GM12878 (cell line): ENCODE data around the gene SMG6. TPM values are rescaled to one million over a fixed set of nuclear protein-coding genes. Genes with fewer than 3 reads are reported as not detected.

Source experiments
- ATAC-seq: fragments of 200-7000 bp; cut with Tn5 transposase; 3 replicates; pipeline ENCODE4 v1.9.1; 2020; ENCODE audit warnings: mild to moderate bottlenecking, moderate library complexity
- BruUV-seq: library from RNA; stranded (reverse); fragments of 400-500 nt; replicated peaks from 2 replicates; lab custom pipeline; 2021; lab: Mats Ljungman, UMichigan
- CTCF ChIA-PET: fragments of 300-600 bp; sonication (Branson Sonifier 250); formaldehyde crosslinking; extraction: SDS; loops from one replicate; lab custom pipeline; 2021; ENCODE audit warnings: inconsistent platforms; lab: Yijun Ruan, JAX
- POLR2A ChIA-PET: fragments of 350-600 bp; formaldehyde crosslinking; extraction: SDS; loops from one replicate; lab custom pipeline; 2021; ENCODE audit warnings: inconsistent platforms; lab: Charles Lee
- RAD21 ChIA-PET: fragments of 300-600 bp; sonication (Branson Sonifier 250); formaldehyde crosslinking; loops from one replicate; lab custom pipeline; 2023; ENCODE audit warnings: antibody characterized with exemption; ENCODE audit not compliant: unreplicated experiment; lab: Charles Lee
- SMC1A ChIA-PET: fragments of 300-600 bp; sonication (Branson Sonifier 250); formaldehyde crosslinking; loops from one replicate; lab custom pipeline; 2023; ENCODE audit not compliant: unreplicated experiment, uncharacterized antibody; lab: Charles Lee
- DNase-seq: peaks from one replicate; pipeline ENCODE4 v3.0.0-alpha.2; 2011; ENCODE audit warnings: low read depth, low spot score
- FAIRE-seq: peaks from 3 replicates; lab custom pipeline; 2011; peaks lifted over from hg19 to GRCh38; lab: Jason Lieb, UNC
- H2AFZ ChIP-seq: 2 replicates; pipeline ENCODE4 v1.6.0; 2011; ENCODE audit warnings: low read depth, low read length, control low read depth; ENCODE audit not compliant: control insufficient read depth
- H3K27ac ChIP-seq: 2 replicates; pipeline ENCODE4 v1.5.1; 2011; ENCODE audit warnings: control low read depth; ENCODE audit not compliant: control insufficient read depth, insufficient read depth
- H3K27me3 ChIP-seq, 2 experiments: replicated peaks in 1 of 2; 2 replicates each; pipeline versions ENCODE4 v1.6.0 to v1.6.1; 2011; ENCODE audit warnings: low read length in 1 of 2; ENCODE audit not compliant: control insufficient read depth in 2 of 2, insufficient read depth in 2 of 2
- H3K36me3 ChIP-seq, 2 experiments: 2 replicates each; pipeline ENCODE4 v1.5.1; 2011; ENCODE audit warnings: low read length in 1 of 2; ENCODE audit not compliant: control insufficient read depth in 2 of 2, insufficient read depth in 2 of 2
- H3K4me1 ChIP-seq: 2 replicates; pipeline ENCODE4 v1.6.1; 2011; ENCODE audit warnings: mild to moderate bottlenecking, low read length, moderate library complexity, mixed read lengths; ENCODE audit not compliant: control insufficient read depth, insufficient read depth
- H3K4me2 ChIP-seq: 2 replicates; pipeline ENCODE4 v1.6.0; 2011; ENCODE audit warnings: control low read depth; ENCODE audit not compliant: control insufficient read depth, insufficient read depth
- H3K4me3 ChIP-seq: fragments of 200-600 bp; sonication (generic); 2 replicates; pipeline ENCODE4 v1.5.1; 2016
- H3K79me2 ChIP-seq: 2 replicates; pipeline ENCODE4 v1.6.0; 2011; ENCODE audit warnings: low read length; ENCODE audit not compliant: control insufficient read depth, insufficient read depth
- H3K9ac ChIP-seq: 2 replicates; pipeline ENCODE4 v1.8.0; 2011; ENCODE audit warnings: low read length, control low read depth, mixed read lengths; ENCODE audit not compliant: control insufficient read depth, insufficient read depth
- H3K9me3 ChIP-seq: replicated peaks from 3 replicates; pipeline ENCODE4 v1.5.1; 2011; ENCODE audit warnings: mild to moderate bottlenecking, low read length; ENCODE audit not compliant: control insufficient read depth, insufficient read depth
- H4K20me1 ChIP-seq: 2 replicates; pipeline ENCODE4 v1.6.0; 2011; ENCODE audit not compliant: control insufficient read depth, insufficient read depth
- BMI1 ChIP-seq: fragments of 450-650 bp; IDR thresholded peaks from 2 replicates; pipeline ENCODE4 v1.6.1; 2016; ENCODE audit warnings: mild to moderate bottlenecking, moderate library complexity, borderline replicate concordance
- CEBPB ChIP-seq, 2 experiments: fragments of 150-350 bp in 1 of 2; IDR thresholded peaks; 2 replicates each; pipeline ENCODE4 v1.6.1; 2012 to 2014; ENCODE audit warnings: low read depth in 2 of 2, low read length in 2 of 2, borderline replicate concordance in 1 of 2, inconsistent platforms in 1 of 2
- E2F4 ChIP-seq: IDR thresholded peaks from 2 replicates; pipeline ENCODE4 v1.6.1; 2012; ENCODE audit warnings: low read depth, low read length, improper control_type of control experiment
- E4F1 ChIP-seq: fragments of 450-650 bp; IDR thresholded peaks from 2 replicates; pipeline ENCODE4 v1.6.1; 2018; ENCODE audit warnings: borderline replicate concordance, mild to moderate bottlenecking; ENCODE audit not compliant: partially characterized antibody
- EED ChIP-seq: sonication (generic); IDR thresholded peaks from 2 replicates; pipeline ENCODE4 v1.6.1; 2016; ENCODE audit warnings: antibody characterized with exemption, low read depth
- EP300 ChIP-seq, 2 experiments: fragments of 150-350 bp in 1 of 2; IDR thresholded peaks; 2 replicates each; pipeline ENCODE4 v1.6.1; 2011 to 2012; ENCODE audit warnings: low read depth in 2 of 2, low read length in 2 of 2, borderline replicate concordance in 1 of 2, improper control_type of control experiment in 1 of 2, inconsistent platforms in 1 of 2; ENCODE audit not compliant: control insufficient read depth in 1 of 2
- IRF3 ChIP-seq: fragments of 450-650 bp; IDR thresholded peaks from 2 replicates; pipeline ENCODE4 v1.6.1; 2014; ENCODE audit warnings: mild to moderate bottlenecking
- LARP7 ChIP-seq: fragments of 450-650 bp; IDR thresholded peaks from 2 replicates; pipeline ENCODE4 v1.6.1; 2017; ENCODE audit warnings: mild to moderate bottlenecking
- MEF2B ChIP-seq: fragments of 450-650 bp; IDR thresholded peaks from 2 replicates; pipeline ENCODE4 v1.6.1; 2018; ENCODE audit warnings: mild to moderate bottlenecking, moderate library complexity; ENCODE audit not compliant: partially characterized antibody, poor library complexity, severe bottlenecking
- PML ChIP-seq: IDR thresholded peaks from 2 replicates; pipeline ENCODE4 v1.6.1; 2012; ENCODE audit warnings: low read length, inconsistent platforms
- POLR2A ChIP-seq: IDR thresholded peaks from 2 replicates; pipeline ENCODE4 v1.6.1; 2011; ENCODE audit warnings: low read depth, mild to moderate bottlenecking, low read length
- POLR2AphosphoS5 ChIP-seq: IDR thresholded peaks from 2 replicates; pipeline ENCODE4 v1.6.1; 2011; ENCODE audit warnings: mild to moderate bottlenecking, low read length, inconsistent platforms
- POU2F2 ChIP-seq: IDR thresholded peaks from 3 replicates; pipeline ENCODE4 v1.6.1; 2011; ENCODE audit warnings: low read depth, mild to moderate bottlenecking, low read length, borderline replicate concordance
- SP1 ChIP-seq: IDR thresholded peaks from one replicate; pipeline ENCODE4 v1.6.1; 2011; ENCODE audit warnings: low read depth, low read length
- SREBF2 ChIP-seq: IDR thresholded peaks from 2 replicates; pipeline ENCODE4 v1.6.1; 2012; ENCODE audit warnings: mild to moderate bottlenecking, low read length
- SUPT20H ChIP-seq: IDR thresholded peaks from 2 replicates; pipeline ENCODE4 v1.6.1; 2011; ENCODE audit warnings: low read depth, mild to moderate bottlenecking, low read length, moderate library complexity, borderline replicate concordance; ENCODE audit not compliant: control insufficient read depth
- ZNF274 ChIP-seq: IDR thresholded peaks from one replicate; pipeline ENCODE4 v1.8.0; 2011; ENCODE audit not compliant: insufficient read length, insufficient read depth
- WGBS: methylation state at CpG from one replicate; pipeline ENCODE4 v1.1.6; 2016; ENCODE audit warnings: low lambda C conversion rate; ENCODE audit not compliant: insufficient replicate concordance, insufficient coverage; ENCODE audit errors: missing lambda C conversion rate; 5-methylcytosine and 5-hydroxymethylcytosine counted together
- in situ Hi-C: fragments of 300-500 bp; cut with MboI; formaldehyde crosslinking; loops from 9 replicates; pipeline ENCODE4 v1.14.3; 2018; ENCODE audit warnings: mixed read lengths
- intact Hi-C: fragments of 100-400 bp; cut with micrococcal nuclease; formaldehyde crosslinking; loops from one replicate; pipeline ENCODE4 v1.14.2; 2022; ENCODE audit not compliant: unreplicated experiment
- polyA plus RNA-seq, 11 experiments: library from polyadenylated mRNA; depleted of rRNA in 4 of 11; unstranded in 6 of 11; stranded (reverse) in 5 of 11; fragments of >200 nt; fragmentation: Nextera tagmentation in 4 of 11; fragmentation: Illumina TruSeq in 1 of 11; extraction: Ambion mirVana in 4 of 11; extraction: Trizol in 1 of 11; gene quantifications; 1 replicate in 1 of 11; 2 replicates in 10 of 11; pipeline versions ENCODE4 v1.2.1 to v1.2.3, GENCODE V29; 2011 to 2016; ENCODE audit warnings: inconsistent platforms in 2 of 11, missing spikeins in 2 of 11, low read depth in 1 of 11
- total RNA-seq, 4 experiments: library from RNA; depleted of rRNA in 3 of 4; stranded (reverse); fragments of >200 nt in 3 of 4; fragmentation: Illumina TruSeq in 1 of 4; extraction: Trizol in 1 of 4; gene quantifications; 2 replicates each; pipeline versions ENCODE4 v1.2.1 to v1.2.3, GENCODE V29; 2013 to 2021
- TF ChIP-seq, protein P1 (sequence below): IDR thresholded peaks from 2 replicates; pipeline ENCODE4 v1.6.1; 2011; ENCODE audit warnings: mild to moderate bottlenecking, low read depth, low read length, moderate library complexity; ENCODE audit not compliant: insufficient replicate concordance

Gene SMG6
- total and polyA plus RNA-seq, 10 of the 15 experiments (the other 5 are each of a cell fraction or from before 2014, with no cell fraction given): 0.58 to 28.7 (median 15.7) TPM

GRCh38 chr17:2203818-2204217 lies 99.8 kb downstream of the SMG6 start:
- no TSS peak for BruUV-seq
- ChIA-PET POLR2A (interaction anchor here (1.3 to 1.6 kb wide), 3 partner anchors 9 to 36 kb away, joined by 3 to 7 read pairs (median 3); no protein-coding TSS in a partner anchor), SMC1A (interaction anchor here (0.7 to 3.9 kb wide), 12 partner anchors 10 to 145 kb away, joined by 3 to 16 read pairs (median 4); no protein-coding TSS in a partner anchor), CTCF (interaction anchor here (0.9 to 1.7 kb wide), 3 partner anchors 9 to 148 kb away, joined by 3 to 4 read pairs (median 4); no protein-coding TSS in a partner anchor), RAD21 (interaction anchor here (1.0 to 1.5 kb wide), 3 partner anchors 18 to 83 kb away, joined by 3 to 4 read pairs (median 3); no protein-coding TSS in a partner anchor)
- Histone ChIP-seq H3K4me1 (no peaks in the 10 kb centered on the region), H4K20me1 (no peaks in the 10 kb centered on the region), H2AFZ (no peak overlapping the region), H3K4me2 (no peak overlapping the region), H3K36me3 (peaks cover 6 to 13% of the 10 kb centered on the region in 2 experiments), H3K79me2 (no peaks in the 10 kb centered on the region; the same call in 1 of the 2 replicates), H3K4me3 (no peak overlapping the region), H3K9me3 (no peaks in the 10 kb centered on the region), H3K27ac (no peak overlapping the region), H3K27me3 (no peaks in the 10 kb centered on the region)
- 70% methylated on average over 3 of the region's 3 CpGs for WGBS
- DNase-seq (no peak), FAIRE-seq (no peak)
- intact Hi-C loops: no loop called here
- TF ChIP-seq, protein P1, sequence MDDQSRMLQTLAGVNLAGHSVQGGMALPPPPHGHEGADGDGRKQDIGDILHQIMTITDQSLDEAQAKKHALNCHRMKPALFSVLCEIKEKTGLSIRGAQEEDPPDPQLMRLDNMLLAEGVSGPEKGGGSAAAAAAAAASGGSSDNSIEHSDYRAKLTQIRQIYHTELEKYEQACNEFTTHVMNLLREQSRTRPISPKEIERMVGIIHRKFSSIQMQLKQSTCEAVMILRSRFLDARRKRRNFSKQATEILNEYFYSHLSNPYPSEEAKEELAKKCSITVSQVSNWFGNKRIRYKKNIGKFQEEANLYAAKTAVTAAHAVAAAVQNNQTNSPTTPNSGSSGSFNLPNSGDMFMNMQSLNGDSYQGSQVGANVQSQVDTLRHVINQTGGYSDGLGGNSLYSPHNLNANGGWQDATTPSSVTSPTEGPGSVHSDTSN: no peak
- no peak for TF ChIP-seq CEBPB (IDR thresholded peaks at IDR 0.05; ENCODE audit: borderline replicate concordance in 1 of 2, low read depth in 2 of 2, low read length in 2 of 2)
- TF ChIP-seq POU2F2: no peak
- TF ChIP-seq POLR2A: no peak
- TF ChIP-seq EED: no peak
- TF ChIP-seq ZNF274: no peak
- TF ChIP-seq E4F1: no peak
- no peak for TF ChIP-seq SP1
- TF ChIP-seq PML: no peak
- TF ChIP-seq SUPT20H: no peak
- TF ChIP-seq EP300 (IDR thresholded peaks at IDR 0.05; ENCODE audit: borderline replicate concordance in 1 of 2, control insufficient read depth in 1 of 2, low read depth in 2 of 2, low read length in 2 of 2): no peak
- no peak for TF ChIP-seq IRF3
- TF ChIP-seq BMI1: no peak
- TF ChIP-seq E2F4: no peak
- no peak for TF ChIP-seq POLR2AphosphoS5
- no peak for TF ChIP-seq LARP7
- no peak for TF ChIP-seq MEF2B
- no peak for TF ChIP-seq SREBF2
- TF ChIP-seq, all 136 proteins: peak for 0
- H3K9ac ChIP-seq: no peak overlapping the region
- in situ Hi-C loops: no loop called here
- no peak for ATAC-seq
